Erythroblast (primary cell): ENCODE results near the gene TM7SF2.

ENCODE experiments used
- GATA1 ChIP-seq: IDR thresholded peaks from 2 replicates; pipeline ENCODE4 v1.6.1; 2011; ENCODE audit warnings: low read depth, mild to moderate bottlenecking, control low read depth, low read length, moderate library complexity
- POLR2A ChIP-seq: IDR thresholded peaks from 2 replicates; pipeline ENCODE4 v1.6.1; 2011; ENCODE audit warnings: mild to moderate bottlenecking, low read length

DNA sequence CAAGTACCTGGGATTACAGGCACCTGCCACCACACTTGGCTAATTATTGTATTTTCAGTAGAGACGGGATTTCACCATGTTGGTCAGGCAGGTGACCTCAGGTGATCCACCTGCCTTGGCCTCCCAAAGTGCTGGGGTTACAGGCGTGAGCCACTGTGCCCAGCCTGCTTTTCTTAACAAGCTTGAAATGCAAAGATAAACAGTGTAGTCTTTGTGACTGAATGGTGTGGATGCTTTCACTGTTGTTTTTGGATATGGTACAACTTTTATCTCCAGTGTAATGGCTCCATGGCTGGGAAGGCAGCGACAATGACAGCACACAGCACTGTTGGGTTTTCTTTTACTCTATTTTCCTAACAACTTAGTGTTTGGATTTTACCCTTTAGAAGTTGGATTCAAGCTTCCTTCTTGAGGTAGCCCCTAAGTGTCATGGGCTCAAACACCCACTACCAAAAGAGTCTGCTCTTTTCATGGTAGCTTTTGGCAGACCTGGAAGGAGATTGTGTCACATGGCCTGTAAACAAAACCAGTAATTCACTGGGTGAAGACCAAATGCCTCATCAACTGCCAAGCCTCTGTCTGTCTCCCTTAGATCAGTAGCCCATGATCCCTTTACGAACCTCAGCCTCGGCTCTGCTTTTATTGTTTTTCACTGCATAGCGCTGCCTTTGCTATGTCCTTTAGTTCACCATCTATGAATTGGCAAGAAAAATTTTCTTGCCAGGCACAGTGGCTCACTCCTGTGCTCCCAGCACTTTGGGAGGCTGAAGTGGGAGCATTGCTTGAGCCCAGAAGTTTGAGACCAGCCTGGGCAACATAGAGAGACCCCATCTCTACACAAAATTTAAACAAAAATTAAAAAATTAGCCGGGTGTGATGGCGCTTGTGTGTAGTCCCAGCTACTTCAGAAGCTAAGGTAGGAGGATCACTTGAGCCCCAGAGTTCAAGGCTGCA is 9.3 kb upstream of the TM7SF2 start:
- TF ChIP-seq POLR2A (no peak), GATA1 (no peak)
